Measurements from ENCODE around the gene MEGF10.

The MEGF10 gene

DNA sequence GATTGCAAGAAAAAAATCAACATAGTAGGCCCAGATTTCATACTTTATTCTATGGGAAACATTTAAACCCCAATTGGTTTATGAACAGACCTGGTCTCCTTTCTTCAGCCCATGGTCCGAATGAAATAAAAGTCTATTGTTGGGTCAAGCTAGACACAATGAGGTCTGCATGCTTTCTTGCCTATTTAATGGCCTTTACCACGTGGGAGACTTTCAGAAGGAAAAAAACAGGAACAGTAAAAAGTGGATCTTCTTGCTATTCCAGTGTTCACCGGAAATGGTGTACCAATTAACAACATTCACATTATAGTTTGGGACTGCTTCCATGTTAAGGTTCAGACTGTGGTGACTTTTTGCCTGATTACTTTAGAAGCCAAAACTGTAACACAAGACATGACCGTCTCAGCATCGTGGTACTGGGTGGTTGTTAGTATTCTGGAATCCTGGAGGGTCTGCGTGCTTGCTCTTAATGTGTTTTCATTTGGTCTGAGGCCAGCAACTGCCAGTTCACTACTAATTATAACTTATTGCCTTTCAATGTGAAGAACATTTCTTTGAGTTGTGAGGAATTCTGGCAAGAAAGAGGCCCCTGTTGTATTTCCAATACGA, 141.5 kb downstream of the MEGF10 start:
- DNase-seq (ENCODE audit: low read depth in 3 of 3, low spot score in 1 of 3), result no peak

DNA sequence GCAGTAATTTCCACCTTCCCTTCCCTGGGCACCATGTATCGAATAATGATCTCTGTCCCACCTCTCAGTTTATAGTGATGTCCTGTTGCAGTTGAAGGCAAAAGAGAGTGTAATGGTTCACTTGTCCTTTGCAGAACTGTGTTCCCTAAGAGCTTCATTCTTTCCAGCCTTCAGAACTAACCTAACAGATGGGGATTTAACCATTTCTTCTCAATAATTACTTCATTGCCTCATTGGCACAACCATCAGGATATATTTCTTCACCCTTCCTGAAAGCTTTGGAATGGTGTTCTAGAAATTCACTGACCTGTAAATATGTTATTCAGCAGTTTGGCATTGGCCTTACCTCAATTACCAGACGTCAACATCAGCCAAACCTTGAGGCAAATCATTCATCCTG, 142.9 kb downstream of the MEGF10 start:
- no peak for DNase-seq (ENCODE audit: low read depth in 3 of 3, low spot score in 1 of 3)

DNA sequence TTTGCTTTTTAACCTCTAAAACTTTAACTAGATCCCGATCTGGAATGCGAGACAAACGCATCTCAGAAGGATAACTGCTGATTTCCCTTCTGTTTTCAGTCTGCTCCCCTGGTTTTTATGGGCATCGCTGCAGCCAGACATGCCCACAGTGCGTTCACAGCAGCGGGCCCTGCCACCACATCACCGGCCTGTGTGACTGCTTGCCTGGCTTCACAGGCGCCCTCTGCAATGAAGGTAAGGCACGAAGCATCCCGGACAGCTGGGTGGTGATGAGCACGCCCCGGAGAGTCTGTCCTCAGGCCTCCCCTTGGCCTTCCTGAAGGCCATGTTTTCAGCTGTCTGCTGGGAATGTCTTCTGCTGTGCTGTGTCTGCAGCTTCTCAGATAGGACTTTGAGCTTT, 144.0 kb downstream of the MEGF10 start:
- no peak for DNase-seq (ENCODE audit: low read depth in 3 of 3, low spot score in 1 of 3)

DNA sequence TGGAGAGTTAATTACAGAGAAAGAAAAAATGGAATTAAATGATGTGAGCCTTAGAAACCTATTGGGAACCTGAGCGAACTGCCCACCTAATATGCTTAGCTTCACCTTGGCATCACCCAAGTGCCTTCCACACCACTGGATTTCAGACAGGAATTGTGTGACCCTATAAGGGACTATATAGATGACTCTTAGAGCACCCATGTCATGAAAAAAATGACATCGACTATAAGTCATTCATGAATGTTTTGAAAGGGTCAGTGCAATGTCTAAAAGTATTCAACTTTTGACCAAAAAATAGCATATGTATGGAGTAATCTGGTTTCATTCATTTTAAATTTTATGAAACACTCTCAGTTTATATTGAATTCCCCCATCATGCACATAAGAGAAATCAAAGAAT, 145.2 kb downstream of the MEGF10 start:
- DNase-seq (ENCODE audit: low read depth in 3 of 3, low spot score in 1 of 3), result no peak

DNA sequence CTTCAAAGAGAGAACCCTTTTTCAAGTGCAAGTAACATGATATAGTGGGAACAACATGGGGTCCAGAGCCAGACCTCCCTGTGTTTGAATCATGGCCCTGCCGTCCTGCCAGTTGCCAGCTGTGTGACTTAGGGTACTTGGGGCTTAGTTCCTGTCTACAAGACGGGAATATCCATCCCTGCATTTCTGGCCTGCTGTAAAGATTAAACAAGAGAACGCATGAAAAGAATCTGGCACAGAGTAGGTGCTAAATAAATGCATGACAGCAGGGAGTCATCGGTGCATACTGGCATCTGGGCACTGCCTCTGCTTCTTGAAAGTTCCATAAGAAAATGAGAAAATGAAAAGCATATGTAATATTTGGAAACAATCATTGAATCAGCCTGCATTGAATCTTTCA, 149.0 kb downstream of the MEGF10 start:
- DNase-seq (ENCODE audit: low read depth in 3 of 3, low spot score in 1 of 3), result no peak

DNA sequence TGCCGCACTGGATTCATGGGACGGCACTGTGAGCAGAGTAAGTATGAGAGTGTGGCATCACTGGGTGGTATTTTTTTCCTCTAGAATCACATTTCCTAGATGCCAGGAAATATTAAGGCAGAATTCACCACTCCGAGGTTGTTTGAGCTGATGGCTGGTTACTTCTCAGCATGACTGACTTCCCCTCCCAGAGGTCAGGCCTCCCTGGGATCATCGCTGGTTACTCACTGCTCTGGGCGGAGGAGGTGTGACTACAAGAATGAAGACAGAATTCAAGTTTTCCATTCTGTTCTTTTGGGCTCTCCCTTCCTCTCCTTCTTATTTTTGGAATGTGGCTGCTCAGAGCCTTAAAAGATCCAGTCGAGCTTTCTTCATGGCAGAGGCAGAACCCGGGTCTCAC, 150.2 kb downstream of the MEGF10 start:
- DNase-seq (ENCODE audit: low read depth in 3 of 3, low spot score in 1 of 3), result no peak

DNA sequence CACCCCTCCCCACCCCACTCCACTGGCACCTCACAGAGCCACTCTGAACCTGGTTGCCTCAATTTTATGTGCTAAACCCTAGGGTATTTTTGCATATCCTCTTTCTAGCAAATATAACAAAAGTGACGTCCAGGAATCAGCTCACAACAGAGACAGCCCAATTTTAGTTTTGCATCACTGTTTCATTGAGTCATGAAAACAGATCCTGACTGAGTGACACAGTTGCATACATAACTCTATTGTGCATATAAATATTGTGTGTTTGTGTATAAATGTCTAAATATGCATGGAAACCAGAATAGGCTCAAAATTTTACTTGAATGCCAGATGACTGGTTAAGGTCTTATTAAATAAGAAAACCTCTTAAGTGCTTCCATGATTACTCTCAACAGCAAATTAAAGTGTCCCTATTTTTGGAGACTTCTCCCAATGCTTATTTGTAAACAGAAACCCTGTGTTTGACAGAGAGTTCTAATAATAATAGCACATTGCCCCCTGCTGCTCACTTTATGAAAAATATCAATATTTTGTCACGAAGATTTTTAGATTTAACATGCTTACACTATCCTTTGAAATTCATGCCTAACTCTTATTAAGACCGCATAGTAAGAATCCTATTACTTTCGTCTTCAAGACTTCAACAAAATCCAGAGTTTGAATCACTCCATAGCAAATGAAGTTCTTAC, 151.3 kb downstream of the MEGF10 start:
- no peak for DNase-seq (ENCODE audit: low read depth in 3 of 3, low spot score in 1 of 3)

DNA sequence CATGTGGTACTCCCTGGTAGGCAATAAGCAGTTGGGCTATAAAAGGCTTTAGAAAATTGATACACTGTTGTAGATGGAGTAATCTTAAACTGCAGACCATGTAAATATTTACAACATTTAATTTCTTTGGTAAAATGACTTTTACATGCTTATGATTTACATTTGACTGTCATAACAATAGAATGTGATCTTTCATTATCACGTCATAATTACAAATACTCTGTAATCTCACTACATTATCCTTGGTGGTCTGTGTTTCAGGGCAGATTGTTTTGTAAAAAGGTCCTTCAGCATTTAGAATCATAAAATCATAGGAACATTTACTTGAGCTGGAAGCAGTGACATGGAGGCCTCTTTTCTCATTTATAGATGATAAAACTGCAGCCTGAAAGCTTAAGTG, 153.6 kb downstream of the MEGF10 start:
- DNase-seq (ENCODE audit: low read depth in 3 of 3, low spot score in 1 of 3), result no peak

DNA sequence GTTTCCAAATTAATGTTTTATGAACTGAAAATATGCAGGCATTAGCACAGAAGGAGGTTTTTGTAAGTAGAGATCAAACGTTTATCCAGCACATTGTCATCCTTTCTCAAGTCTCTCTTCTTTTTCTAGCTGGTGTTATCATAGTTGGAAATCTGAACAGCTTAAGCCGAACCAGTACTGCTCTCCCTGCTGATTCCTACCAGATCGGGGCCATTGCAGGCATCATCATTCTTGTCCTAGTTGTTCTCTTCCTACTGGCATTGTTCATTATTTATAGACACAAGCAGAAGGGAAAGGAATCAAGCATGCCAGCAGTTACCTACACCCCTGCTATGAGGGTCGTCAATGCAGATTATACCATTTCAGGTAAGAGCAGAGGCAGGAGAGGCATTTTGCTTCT, 154.7 kb downstream of the MEGF10 start:
- DNase-seq (ENCODE audit: low read depth in 3 of 3, low spot score in 1 of 3), result no peak

DNA sequence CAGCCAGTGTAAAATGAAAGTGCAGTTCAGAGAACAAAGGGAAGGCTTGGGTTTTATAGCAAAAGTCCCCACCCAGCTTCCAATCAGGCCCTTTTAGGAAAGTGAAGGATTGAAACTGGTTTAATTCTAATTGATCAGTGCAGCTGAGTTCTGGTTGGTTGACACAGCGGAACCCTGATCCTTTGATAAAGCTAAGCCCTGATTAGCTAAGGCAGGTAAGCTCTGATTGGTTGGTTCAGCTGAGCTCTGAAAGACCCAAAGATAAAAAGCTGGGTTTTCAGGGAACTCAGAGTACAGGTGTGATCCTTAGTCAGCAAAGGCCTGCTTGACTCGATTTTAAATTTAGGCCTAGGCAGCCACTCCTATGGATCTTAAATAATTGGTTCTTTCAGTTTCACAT, 156.0 kb downstream of the MEGF10 start:
- no peak for DNase-seq (ENCODE audit: low read depth in 3 of 3, low spot score in 1 of 3)

DNA sequence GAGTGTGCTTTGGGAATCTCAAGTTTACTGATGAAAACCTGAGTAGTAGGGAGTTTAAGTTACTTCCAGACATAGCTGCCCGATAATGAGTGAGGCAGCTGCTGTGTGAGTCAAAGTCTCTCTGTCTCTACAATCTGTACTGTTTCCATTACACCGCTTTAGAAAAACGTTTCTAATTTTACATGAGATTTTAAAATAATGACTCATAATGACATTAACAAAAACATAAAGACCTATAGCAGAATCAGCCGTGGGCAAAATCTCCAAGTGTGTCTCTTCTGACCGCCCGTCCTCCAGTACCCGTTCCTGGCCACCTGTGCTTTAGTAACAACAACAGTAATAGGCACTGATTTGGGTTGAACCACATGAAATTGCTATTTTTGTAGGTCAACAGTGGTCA, 157.2 kb downstream of the MEGF10 start:
- DNase-seq (ENCODE audit: low read depth in 3 of 3, low spot score in 1 of 3), result no peak

DNA sequence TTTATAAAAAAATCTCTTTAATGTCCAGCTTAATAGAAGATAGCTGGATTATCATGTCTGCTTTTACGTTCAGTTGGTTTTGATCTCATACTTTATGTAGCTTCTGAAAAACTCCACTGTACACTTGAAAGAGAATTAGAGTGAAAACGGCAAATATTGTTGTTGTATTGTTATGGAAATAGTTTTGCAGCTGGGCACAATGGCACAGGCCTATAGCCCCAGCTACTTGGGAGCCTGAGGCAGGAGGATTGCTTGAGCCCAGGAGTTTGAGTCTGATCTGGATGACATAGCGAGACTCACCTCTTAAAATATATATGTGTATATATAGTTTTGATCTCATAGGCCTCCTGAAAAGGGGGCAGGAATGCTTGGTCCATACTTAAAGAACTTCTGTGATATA, 159.4 kb downstream of the MEGF10 start:
- DNase-seq (ENCODE audit: low read depth in 3 of 3, low spot score in 1 of 3), result no peak

DNA sequence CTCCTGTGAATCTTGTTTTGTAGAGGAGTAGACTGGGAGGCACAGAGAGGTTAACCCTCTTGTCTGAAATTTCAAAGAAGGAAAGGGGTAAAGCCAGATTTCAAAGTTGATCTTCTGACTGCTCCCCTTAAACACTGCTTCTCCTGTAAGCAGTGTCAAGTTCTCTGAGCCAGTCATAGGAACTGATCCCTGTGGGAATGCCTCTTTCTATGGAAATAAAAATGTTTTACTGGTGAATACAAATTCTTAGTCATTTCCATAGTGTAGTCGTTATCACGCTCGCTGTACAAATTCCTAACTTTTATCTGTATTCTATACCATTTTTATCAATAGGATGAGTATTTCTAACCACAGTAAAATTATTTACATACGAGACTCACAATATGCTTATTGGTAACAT, 160.5 kb downstream of the MEGF10 start:
- DNase-seq (ENCODE audit: low read depth in 3 of 3, low spot score in 1 of 3), result no peak

DNA sequence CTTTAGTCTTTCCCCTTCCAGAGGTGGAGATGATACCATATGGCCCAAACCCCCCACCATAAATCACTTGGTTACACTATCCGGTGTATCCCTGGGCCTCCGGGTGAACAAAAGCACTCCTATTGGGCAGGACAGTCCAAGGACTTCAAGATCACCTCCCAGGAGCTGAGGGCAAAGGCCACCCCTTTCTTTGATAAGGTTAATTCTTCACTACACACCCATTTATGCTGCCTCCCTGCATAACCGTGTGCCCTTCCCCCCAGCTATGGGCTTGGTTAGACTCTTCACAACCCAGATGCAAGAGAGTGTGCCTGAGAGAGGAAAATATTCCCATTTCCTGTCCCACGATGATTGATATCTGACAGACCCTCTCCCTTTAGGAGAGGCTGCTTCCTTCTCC, 162.0 kb downstream of the MEGF10 start:
- DNase-seq (ENCODE audit: low read depth in 3 of 3, low spot score in 1 of 3), result no peak

DNA sequence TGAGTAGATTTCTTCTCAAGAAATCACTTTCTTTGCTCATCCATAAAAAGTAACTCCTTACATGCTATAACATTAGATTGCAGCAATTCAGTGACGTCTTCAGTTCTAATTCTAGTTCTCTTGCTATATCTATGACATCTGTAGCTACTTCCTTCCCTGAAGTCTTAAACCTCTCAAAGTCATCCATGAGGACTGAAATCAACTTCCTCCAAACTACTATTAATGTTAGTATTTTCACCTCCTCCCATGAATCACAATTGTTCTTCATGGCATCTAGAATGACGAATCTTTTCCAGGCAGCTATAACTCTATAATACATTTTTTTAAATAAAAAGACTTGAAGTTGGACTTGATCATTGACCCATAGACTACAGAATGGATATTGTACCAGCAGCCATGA, 180.6 kb downstream of the MEGF10 start:
- DNase-seq (ENCODE audit: low read depth in 3 of 3, low spot score in 1 of 3), result no peak

DNA sequence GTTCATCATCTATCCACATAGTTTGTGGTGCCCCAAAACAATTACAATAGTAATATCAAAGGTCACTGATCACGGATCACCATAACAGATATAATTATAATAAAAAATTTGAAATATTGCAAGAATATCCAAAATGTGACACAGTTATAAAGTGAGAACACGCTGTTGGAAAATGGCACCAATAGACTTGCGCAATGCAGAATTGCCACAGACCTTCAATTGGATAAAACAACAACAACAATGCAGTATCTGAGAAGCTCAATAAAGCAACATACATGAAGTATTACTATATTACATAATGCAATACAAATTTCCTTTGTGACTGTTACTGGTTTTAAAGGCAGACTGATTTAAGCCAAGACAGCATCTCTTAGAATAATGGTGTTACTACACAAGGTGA, 182.1 kb downstream of the MEGF10 start:
- no peak for DNase-seq (ENCODE audit: low read depth in 3 of 3, low spot score in 1 of 3)

DNA sequence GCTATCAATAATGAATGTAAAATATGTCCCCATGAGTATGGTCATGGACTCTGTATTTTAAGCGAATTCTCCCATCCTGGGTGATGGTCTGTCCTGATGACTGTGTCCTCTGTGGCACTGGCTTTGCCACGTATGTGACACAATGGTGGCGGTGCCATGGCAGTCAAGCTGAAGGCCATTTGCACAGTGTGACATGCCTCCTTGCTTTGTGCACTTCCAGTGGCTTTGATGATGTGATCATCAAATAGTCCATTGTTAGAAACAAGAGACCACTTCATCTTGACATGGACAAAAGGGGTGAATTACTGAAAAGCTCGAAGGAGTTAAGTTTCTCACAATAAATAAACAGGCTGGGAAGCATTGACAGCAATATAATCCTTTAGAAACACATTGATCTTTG, 195.9 kb downstream of the MEGF10 start:
- DNase-seq (ENCODE audit: low read depth in 3 of 3, low spot score in 1 of 3), result no peak

DNA sequence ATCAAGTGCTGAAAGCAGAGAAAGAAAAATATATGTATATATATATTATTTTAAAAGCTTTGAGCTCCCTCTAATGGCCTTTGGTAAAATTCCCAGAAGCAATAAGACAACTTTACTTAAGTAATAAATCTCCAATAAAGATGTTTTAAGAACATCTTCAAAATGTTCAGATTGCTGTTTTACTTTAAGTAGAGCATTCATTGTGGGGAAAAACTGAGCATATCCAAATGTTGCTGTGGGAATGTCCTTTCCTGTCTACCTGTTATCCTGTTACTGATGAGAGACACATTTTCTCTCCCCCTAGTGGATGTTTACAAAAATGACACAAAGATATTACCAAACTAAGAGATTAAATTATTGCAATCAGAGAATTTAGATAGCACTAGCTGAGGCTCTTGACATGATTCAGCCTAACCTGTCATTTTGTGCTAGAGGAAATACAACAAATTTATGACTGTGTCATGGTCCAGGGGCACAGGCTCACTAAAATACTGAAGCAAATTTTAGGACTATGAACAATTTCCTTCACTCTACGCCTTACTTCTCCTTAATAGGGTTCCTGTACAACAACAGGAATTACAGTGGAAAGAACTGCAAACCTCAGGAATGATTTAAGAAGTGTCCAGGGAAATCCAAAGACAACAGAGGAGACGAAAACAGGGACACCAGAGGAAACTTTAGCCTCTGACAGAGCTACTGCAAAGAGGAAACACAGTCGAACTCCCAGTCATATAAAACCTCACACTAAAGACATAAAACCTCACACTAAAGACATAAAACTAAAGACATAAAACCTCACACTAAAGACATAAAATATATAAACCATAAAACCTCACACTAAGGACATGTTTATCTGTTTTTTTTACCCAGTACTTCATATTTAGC, 202.5 kb downstream of the MEGF10 start:
- DNase-seq (ENCODE audit: low read depth in 3 of 3, low spot score in 1 of 3), result no peak

DNA sequence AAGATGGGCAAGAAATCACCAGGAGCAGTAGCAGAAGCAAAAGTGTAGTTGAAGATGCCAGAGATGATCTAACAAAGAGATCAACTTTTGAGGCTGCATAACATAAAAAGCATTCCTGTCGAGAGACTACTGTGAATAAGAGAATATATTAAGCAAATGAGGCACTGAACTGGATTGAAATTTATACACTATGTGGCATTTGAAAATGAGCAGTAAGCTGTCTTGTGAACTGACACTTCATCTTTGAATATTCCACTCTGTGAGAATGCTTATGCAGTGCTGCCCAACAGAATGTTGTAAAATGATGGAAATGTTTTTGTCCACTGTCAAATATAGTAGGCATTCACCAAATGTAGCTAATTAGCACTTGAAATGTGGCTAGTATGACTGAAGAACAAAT, 208.0 kb downstream of the MEGF10 start:
- DNase-seq (ENCODE audit: low read depth in 3 of 3, low spot score in 1 of 3), result no peak

DNA sequence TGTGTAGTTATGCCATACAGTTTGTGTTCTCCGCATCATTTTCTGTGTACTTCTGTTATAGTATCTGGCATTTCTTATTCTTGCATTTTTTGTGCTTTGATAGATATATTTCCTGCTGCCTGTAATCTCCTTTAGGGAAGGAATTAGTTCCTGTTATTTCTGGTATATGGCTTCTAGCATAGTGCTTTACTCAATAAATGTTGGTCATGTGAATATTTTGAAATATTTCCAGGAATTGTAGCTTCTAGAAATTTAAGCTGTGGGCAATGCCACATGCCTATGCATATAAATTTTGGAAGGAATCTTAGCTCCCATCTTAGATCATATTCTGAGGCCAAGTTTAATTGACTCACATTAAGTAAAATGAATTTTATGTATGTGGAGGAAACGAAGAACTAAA, 215.3 kb downstream of the MEGF10 start:
- DNase-seq (ENCODE audit: low read depth in 3 of 3, low spot score in 1 of 3), result no peak

DNA sequence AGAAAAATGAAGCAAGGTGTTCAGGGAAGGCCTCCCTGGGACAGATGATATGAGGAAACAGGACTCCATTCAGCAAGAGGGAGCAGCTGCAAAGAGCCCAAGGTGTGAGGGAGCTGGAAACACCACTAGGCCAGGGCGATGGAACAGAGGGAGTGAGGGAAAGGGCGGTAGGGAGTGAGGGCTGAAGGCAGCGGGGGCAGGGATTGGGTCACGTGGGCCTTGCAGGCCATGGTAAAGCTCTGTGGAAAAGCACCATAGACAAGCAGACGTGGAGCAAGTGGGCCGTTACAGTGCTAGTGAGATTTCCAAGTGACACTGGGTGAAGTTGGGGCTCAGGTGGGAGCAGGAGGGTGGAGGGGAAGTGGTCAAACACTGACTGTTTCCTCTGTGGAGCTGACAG, 216.0 kb downstream of the MEGF10 start:
- no peak for DNase-seq (ENCODE audit: low read depth in 3 of 3, low spot score in 1 of 3)

DNA sequence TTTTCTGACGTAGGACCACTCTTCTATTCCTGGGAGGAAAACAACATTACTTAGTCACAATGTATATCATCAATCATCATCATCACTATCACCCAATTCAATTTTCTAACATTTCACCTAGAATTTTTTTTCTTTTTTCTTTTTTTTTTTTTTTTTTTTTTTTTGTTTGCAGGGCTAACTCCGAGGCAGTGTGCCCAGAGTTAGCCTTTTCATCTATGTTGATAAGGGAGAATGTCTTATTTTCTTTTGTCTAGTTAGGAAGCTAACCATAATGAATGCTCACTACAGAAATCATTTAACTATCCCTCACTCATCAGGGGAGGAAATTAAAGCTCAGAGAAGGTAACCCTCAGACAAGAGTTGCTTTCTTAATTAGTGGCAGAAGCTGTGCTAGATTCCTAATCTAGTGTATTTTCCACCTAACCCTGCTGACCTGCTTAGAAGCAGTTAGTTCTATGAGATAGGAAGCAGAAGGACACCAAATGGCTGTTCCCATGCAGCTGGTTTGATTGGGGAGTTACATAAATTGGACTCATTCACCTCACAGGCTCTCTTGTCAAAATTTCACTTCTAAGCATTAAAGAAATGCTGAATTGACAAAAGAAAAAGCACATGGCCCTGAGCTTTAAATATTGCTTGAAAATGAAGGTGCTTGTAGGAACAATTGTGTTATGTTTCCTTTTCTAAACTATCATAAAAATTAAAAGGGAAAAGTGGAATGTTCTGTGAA, 218.2 kb downstream of the MEGF10 start:
- DNase-seq (ENCODE audit: low read depth in 3 of 3, low spot score in 1 of 3), result no peak
